Thymus (tissue), 11 donors: Measurements from ENCODE around the gene ZNF30. TPM values are rescaled to one million over a fixed set of nuclear protein-coding genes. Genes with fewer than 3 reads are reported as not detected.

Experiments used
- DNase-seq, 9 donors: peaks; one replicate each; pipeline ENCODE4 v3.0.0-alpha.2; 2013; ENCODE audit warnings: low spot score in 9 of 9, low read depth in 6 of 9, missing footprints in 1 of 9
- H3K27ac ChIP-seq, 2 donors: one replicate each; pipeline ENCODE4 v1.5.1; 2013; ENCODE audit warnings: control low read depth in 1 of 2, low read depth in 1 of 2, low read length in 1 of 2, mild to moderate bottlenecking in 1 of 2, moderate library complexity in 1 of 2
- H3K27me3 ChIP-seq, 2 donors: one replicate each; pipeline ENCODE4 v1.5.1; 2013; ENCODE audit warnings: low read length in 1 of 2; ENCODE audit not compliant: control insufficient read depth in 2 of 2, insufficient read depth in 1 of 2
- H3K36me3 ChIP-seq, 2 donors: one replicate each; pipeline ENCODE4 v1.5.1; 2013; ENCODE audit warnings: low read length in 1 of 2, mild to moderate bottlenecking in 1 of 2, moderate library complexity in 1 of 2; ENCODE audit not compliant: control insufficient read depth in 2 of 2, insufficient read depth in 2 of 2
- H3K4me1 ChIP-seq, 2 donors: one replicate each; pipeline ENCODE4 v1.5.1; 2013; ENCODE audit warnings: low read length in 2 of 2; ENCODE audit not compliant: control insufficient read depth in 2 of 2, insufficient read depth in 2 of 2
- H3K4me3 ChIP-seq, 2 donors: one replicate each; pipeline ENCODE4 v1.5.1; 2013; ENCODE audit warnings: low read length in 2 of 2, control low read depth in 1 of 2, mild to moderate bottlenecking in 1 of 2
- H3K9me3 ChIP-seq, 2 donors: one replicate each; pipeline ENCODE4 v1.5.1; 2013; ENCODE audit warnings: low read length in 1 of 2, mild to moderate bottlenecking in 1 of 2; ENCODE audit not compliant: control insufficient read depth in 2 of 2, insufficient read depth in 1 of 2
- WGBS: extraction: QIAGEN DNeasy Blood & Tissue Kit; methylation state at CpG from one replicate; pipeline ENCODE4 v1.1.7; 2013; 5-methylcytosine and 5-hydroxymethylcytosine counted together
- polyA plus RNA-seq: library from polyadenylated mRNA; stranded (reverse); fragments of 200-250 nt; gene quantifications from one replicate; pipeline ENCODE4 v1.2.3, GENCODE V29; 2013
- total RNA-seq: library from RNA; stranded (reverse); fragments of 120-200 nt; gene quantifications from one replicate; pipeline ENCODE4 v1.2.4, GENCODE V29; 2013
- donor health status: healthy.

The ZNF30 gene
- total and polyA plus RNA-seq, 2 donors = 2.5 to 3.9 TPM

- no peak for DNase-seq
- Histone ChIP-seq H3K4me3 (no peak overlapping the region), H3K27ac (no peak overlapping the region), H3K27me3 (no peaks in the 10 kb centered on the region), H3K4me1 (no peaks in the 10 kb centered on the region), H3K36me3 (peaks cover 6 to 10% of the 10 kb centered on the region in 2 donors), H3K9me3 (peaks cover 16% of the 10 kb centered on the region in 2 donors)
These were observed 26.4 kb downstream of the ZNF30 start for GRCh38 chr19:34953092-34953491.

- Histone ChIP-seq H3K9me3 (peaks cover 38 to 55% of the 10 kb centered on the region in 2 donors), H3K4me3 (no peak overlapping the region), H3K36me3 (peaks cover 27 to 45% of the 10 kb centered on the region in 2 donors), H3K4me1 (peaks cover 10 to 11% of the 10 kb centered on the region in 2 donors), H3K27me3 (no peaks in the 10 kb centered on the region), H3K27ac (no peak overlapping the region)
- no peak for DNase-seq
- 96% methylated on average over 22 of the region's 22 CpGs for WGBS
These were observed 31.4 kb downstream of the ZNF30 start for GRCh38 chr19:34957830-34958751.

GRCh38 chr19:34959021-34959420 is 32.3 kb downstream of the ZNF30 start:
- peaks cover 38 to 55% of the 10 kb centered on the region in 2 donors for H3K9me3 ChIP-seq
- H3K4me1 ChIP-seq = peaks cover 11 to 14% of the 10 kb centered on the region in 2 donors
- no peak overlapping the region for H3K4me3 ChIP-seq
- no peak overlapping the region for H3K27ac ChIP-seq
- 90% methylated on average over 7 of the region's 7 CpGs for WGBS
- peaks cover 27 to 45% of the 10 kb centered on the region in 2 donors for H3K36me3 ChIP-seq
- no peak for DNase-seq
- H3K27me3 ChIP-seq = peaks cover 0 to 2% of the 10 kb centered on the region in 2 donors

GRCh38 chr19:34960103-34960805 is 33.6 kb downstream of the ZNF30 start:
- Histone ChIP-seq H3K4me3 (no peak overlapping the region), H3K36me3 (peaks cover 27 to 45% of the 10 kb centered on the region in 2 donors), H3K9me3 (peaks cover 38 to 55% of the 10 kb centered on the region in 2 donors), H3K27me3 (peaks cover 0 to 5% of the 10 kb centered on the region in 2 donors), H3K4me1 (peaks cover 11 to 17% of the 10 kb centered on the region in 2 donors), H3K27ac (no peak overlapping the region)
- DNase-seq = no peak
- 97% methylated on average over 8 of the region's 8 CpGs for WGBS

GRCh38 chr19:34960940-34961679 is 34.4 kb downstream of the ZNF30 start:
- Histone ChIP-seq H3K27me3 (peaks cover 0 to 5% of the 10 kb centered on the region in 2 donors), H3K4me1 (peaks cover 11 to 17% of the 10 kb centered on the region in 2 donors), H3K4me3 (no peak overlapping the region), H3K36me3 (peaks cover 27 to 45% of the 10 kb centered on the region in 2 donors), H3K9me3 (peaks cover 36 to 55% of the 10 kb centered on the region in 2 donors), H3K27ac (no peak overlapping the region)
- no peak for DNase-seq
- 98% methylated on average over 12 of the region's 12 CpGs for WGBS

GRCh38 chr19:34961775-34962686 is 35.3 kb downstream of the ZNF30 start:
- H3K4me3 ChIP-seq = peak overlapping the region; percentile 79 to 92
- peaks cover 11 to 17% of the 10 kb centered on the region in 2 donors for H3K4me1 ChIP-seq
- peaks cover 0 to 5% of the 10 kb centered on the region in 2 donors for H3K27me3 ChIP-seq
- 86% methylated on average over 5 of the region's 5 CpGs for WGBS
- H3K9me3 ChIP-seq = peaks cover 35 to 50% of the 10 kb centered on the region in 2 donors
- DNase-seq = peak in 2 of 9 donors; percentile 32 to 54
- peak overlapping the region in 1 of 2 donors; percentile 58 for H3K27ac ChIP-seq
- peaks cover 27 to 45% of the 10 kb centered on the region in 2 donors for H3K36me3 ChIP-seq

- H3K9me3 ChIP-seq = peaks cover 26 to 46% of the 10 kb centered on the region in 2 donors
- H3K4me1 ChIP-seq = peaks cover 11 to 17% of the 10 kb centered on the region in 2 donors
- peak overlapping the region; percentile 79 to 92 for H3K4me3 ChIP-seq
- H3K36me3 ChIP-seq = peaks cover 23 to 37% of the 10 kb centered on the region in 2 donors
- 33% methylated on average over 14 of the region's 14 CpGs for WGBS
- DNase-seq = peak in 1 of 9 donors; percentile 24
- H3K27me3 ChIP-seq = peaks cover 0 to 5% of the 10 kb centered on the region in 2 donors
- peak overlapping the region in 1 of 2 donors; percentile 74 for H3K27ac ChIP-seq
These were observed 36.2 kb downstream of the ZNF30 start for GRCh38 chr19:34962687-34963572.
